GM21447 (cell line): ENCODE results near the gene NDUFA6.
A peak's percentile ranks its signal among the peaks of the same experiment; 100 is the strongest.
"Not testable (repeated sequence)": the region's sequence is repeated elsewhere in the genome, so short reads cannot be mapped to it uniquely, and the experiment has no call there.

Experiments
- ATAC-seq: cut with Tn5 transposase; IDR thresholded peaks from one replicate; pipeline ENCODE4 v1.9.1; 2021; ENCODE audit not compliant: unreplicated experiment

Gene NDUFA6

DNA sequence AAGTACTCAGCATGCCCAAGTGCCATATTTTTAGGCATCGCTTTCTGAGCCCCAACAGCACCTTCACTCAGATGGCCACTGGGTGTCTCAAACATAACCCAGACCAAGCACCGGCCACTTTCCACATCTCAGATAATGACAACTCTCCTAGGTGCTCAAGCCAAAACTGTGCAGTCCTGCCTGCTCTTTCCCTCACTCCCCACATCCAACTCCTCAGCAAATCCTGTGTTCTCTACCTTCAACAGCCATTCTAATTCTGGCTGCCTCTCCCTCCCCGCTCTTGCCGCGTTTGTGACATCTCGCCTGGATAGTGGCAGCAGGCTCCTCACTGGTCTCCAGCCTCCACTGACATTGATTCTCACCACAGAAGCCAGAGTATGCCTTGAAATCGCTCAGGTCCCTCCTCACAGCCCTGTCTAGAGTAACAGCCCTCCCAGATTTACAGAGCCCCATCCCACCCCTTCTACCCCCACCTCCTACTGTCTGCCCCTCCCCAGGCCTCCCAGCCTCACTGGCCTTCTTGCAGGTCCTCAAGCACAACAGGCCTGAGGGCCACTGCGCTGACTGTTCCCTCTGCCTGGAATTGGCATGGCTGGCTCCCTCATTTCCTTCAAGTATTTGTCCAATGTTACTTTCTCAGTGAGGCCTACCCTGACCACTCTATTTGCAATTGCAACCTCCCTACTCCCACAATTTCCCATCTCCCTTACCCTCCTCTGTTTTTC is 17.8 kb downstream of the NDUFA6 start:
- ATAC-seq, result no peak

GRCh38 chr22:42071508-42071907 is 19.1 kb downstream of the NDUFA6 start:
- not testable (repeated sequence) for ATAC-seq

GRCh38 chr22:42070517-42071422 is 19.8 kb downstream of the NDUFA6 start, which contains the start of gene NAGA:
Gene NAGA (minus strand): TSS chr22:42070812. CDS start chr22:42070297, 515 bp downstream.
- peak; percentile 89 for ATAC-seq

- ATAC-seq, result peak; percentile 16
Measured at GRCh38 chr22:42069801-42070516, 20.6 kb downstream of the NDUFA6 start.

DNA sequence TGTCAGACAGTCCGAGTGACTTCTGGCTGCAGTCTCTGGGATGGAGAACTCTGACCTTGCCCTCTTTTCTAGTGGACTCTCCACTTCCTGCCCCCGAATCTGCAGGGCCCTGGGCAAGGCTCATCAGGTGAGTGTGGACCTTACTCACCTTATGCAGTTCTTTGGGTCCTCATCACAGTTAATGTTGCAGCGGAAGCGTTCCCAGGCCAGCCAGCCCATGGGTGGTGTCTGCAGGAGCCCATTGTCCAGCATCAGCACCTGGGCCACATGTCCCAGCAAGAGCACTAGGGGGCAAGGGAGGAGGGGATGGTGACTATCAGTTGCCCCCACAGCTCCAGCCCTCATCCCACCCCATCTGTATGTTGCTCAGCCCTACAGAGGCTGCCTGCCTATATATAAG is 22.3 kb downstream of the NDUFA6 start:
- no peak for ATAC-seq

GRCh38 chr22:42067671-42068251 is 22.8 kb downstream of the NDUFA6 start:
- ATAC-seq, result no peak

- ATAC-seq, result no peak
Measured at GRCh38 chr22:42066937-42067336, 23.6 kb downstream of the NDUFA6 start.

DNA sequence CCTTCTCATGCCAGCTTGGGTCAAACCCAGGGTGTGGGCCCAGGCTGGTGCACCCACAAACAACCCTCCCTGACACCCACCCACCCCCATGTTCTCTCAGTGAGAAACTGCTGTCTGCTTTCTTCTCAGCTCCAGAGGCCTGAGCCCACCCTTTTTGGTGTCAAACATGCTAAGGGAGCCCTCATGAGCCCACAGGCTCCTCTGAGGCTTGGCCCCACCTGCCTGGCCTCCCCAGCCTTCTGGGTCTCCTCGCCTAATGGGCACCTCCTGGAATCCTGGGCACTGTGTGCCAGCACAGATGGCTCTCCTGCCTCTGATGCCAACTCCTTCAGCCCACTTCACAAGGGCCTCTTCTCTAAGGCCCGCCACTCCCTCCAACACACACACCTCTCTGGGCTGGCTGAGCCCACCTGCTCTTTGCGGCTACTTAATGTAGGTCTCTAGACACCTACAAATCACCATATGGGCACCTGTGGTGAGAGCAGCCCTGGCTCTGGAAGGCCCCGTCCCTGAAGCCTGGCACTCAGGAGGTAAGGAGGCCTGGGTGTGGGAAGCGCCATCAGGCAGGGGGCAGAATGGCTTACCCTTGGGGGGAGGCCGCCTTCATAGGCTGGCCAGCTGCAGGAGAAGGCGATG is 24.3 kb downstream of the NDUFA6 start:
- no peak for ATAC-seq

DNA sequence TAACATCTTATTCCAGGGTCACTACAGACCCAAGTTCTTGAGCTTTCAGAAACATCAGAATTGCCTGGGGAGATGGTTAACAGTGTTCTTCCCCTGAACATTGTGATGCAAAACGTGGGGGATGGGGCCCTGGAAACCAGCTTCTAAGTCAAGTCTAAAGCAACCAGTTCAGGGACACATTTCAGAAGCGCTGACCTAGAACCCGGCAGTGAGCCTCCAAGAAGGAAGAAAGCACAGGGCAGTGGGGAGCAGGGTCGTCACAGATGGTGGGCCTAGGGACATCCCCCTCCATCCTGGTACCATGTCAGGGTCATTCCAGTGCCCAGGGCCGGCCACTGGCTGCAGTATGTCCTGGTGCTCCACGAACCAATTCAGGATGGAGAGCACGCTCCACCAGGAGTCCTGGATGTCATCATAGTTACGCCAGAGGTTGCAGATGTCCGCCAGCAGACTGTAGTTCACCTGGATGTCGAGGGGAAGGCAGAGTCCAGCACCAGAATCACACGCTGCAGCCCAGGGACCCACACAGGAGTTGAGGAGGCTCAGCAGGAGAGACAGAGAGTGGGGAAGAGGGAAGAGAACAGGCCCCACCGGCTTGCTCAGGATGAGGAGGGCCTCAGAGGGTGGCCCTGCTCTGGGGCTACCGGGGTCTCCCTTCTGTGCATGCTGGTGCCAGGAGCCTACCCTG is 25.0 kb downstream of the NDUFA6 start:
- ATAC-seq, result no peak

DNA sequence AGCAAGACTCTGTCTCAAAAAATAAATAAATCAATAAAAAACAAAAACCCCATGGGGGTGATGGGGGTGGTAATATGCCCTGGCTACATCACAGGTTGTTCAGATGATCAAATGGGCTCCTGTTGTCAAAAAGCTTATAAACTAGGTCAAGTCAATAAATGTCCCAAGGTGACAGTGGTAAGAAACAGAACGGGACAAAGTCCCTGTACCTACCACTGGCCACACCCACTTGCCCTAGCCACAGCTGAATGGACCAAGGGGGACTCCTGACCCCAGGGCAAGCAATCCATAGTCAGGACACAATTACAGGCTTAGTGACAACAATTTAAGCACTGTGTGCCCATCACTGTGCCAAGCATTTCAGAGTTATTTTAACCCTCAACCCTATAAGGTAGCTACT is 25.9 kb downstream of the NDUFA6 start:
- no peak for ATAC-seq

DNA sequence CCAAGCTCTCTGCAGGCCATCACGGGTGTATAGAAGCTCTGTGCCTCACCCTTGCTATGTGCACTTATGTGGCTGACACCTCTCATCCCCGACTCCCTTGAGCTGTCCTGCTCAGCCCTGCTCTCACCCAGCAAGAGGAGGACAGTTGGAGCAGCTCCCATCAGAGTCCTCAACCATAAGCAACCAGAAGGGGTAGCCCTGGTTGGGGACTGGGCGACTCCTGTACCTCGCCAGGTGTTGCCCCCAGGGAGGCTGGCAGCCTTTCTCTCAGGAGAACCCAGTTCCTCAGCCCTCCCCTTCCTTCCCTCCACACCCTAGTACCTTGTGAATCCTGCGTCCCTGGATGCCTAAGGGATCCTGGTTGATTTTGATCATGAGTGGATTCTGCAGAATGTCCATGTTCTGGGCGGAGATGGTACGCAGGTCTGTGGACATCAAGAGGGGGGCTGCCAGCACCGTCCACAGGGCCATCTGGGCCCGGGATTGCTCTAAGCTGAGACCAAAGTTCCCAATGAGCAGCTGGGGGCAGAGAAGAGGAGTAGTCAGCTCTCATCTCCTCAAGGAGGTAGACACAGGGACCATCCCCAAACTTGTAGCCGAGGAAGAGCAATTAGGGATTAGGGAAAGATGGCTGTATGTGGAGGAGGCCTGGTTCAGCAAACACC is 27.9 kb downstream of the NDUFA6 start:
- ATAC-seq, result no peak

GRCh38 chr22:42061041-42061440 is 29.5 kb downstream of the NDUFA6 start:
- ATAC-seq, result no peak

DNA sequence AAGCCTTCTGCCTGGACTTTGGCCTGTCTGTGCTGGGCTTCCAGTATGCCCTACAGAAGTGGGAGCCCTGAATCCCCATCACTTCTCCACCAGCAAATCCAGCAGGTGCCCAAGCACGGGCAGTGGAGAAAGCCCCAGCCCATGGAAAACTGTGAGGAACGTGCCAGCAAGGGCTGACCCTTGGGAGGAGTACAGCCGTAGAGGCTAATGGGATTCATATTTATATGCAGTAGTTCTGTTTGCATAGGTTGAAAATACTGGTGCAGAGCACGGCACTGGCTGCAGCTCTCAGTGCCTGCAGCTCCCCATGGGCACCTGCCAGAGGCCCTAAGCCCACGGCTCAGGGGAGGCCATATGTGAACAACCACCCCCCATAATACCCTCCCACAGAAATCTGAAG is 30.1 kb downstream of the NDUFA6 start:
- no peak for ATAC-seq

- no peak for ATAC-seq
Measured at GRCh38 chr22:42056757-42057511, 33.6 kb downstream of the NDUFA6 start.

- ATAC-seq, result no peak
Measured at GRCh38 chr22:42052765-42053164, 37.8 kb downstream of the NDUFA6 start.

GRCh38 chr22:42050641-42051180 is 39.9 kb downstream of the NDUFA6 start:
- no peak for ATAC-seq

GRCh38 chr22:42041784-42042183 is 48.8 kb downstream of the NDUFA6 start:
- no peak for ATAC-seq

- ATAC-seq, result no peak
Measured at GRCh38 chr22:42039271-42039670, 51.3 kb downstream of the NDUFA6 start.
